Measurements from ENCODE around the gene AK2.
"Not testable (repeated sequence)": the region's sequence is repeated elsewhere in the genome, so short reads cannot be mapped to it uniquely, and the experiment has no call there.

Gene AK2

GRCh38 chr1:33045246-33045645 is 8.6 kb upstream of the AK2 start:
- Histone ChIP-seq H3K4me1 (ENCODE audit: insufficient read depth, low read length) (no peaks in the 10 kb centered on the region), H3K9ac (ENCODE audit: low read depth, low read length) (no peak overlapping the region)

DNA sequence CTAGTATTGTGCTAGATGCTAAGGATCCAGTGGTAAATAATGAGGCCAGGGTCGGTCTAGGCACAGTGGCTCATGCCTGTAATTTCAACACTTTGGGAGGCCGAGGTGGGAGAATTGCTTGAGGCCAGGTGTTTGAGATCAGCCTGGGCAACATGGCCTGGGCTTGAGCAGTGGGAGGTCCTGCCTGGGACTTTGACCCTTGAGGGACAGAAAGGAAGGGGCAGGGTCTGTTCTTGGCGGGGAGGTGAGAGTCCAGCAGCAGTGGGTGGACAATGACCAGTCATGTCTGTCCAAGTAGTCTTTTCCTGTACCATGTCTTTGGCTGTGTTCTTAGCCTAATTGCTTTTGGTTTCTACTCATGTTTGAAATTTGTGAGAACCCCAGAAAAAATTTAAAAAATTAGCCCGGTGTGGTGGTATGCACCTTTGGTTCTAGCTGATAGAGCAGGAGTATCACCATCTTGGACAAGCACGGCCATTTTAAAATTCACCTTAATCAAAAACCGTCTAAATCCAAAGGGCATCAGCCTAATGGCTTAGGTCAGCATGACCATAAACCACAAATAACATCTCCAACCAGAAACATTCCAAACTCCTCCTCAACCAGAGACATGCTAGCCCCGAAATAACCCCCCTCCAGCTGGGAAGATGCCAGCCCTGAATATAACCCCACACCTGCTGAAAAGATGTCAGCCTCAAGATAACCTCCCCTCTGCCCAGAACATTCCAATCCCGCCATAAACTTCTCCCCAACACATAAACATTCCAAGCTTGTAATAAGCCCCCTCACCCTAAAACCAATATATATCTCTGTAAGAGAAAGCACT is 6.8 kb upstream of the AK2 start:
- no peak overlapping the region for H3K9ac ChIP-seq (ENCODE audit: low read depth, low read length)
- no peaks in the 10 kb centered on the region for H3K36me3 ChIP-seq (ENCODE audit: insufficient read depth, low read length)
- no peaks in the 10 kb centered on the region for H3K4me1 ChIP-seq (ENCODE audit: insufficient read depth, low read length)
- H3K9me3 ChIP-seq (ENCODE audit: control insufficient read depth, insufficient read depth, low read length): no peaks in the 10 kb centered on the region

More at GRCh38 chr1:33045246-33045645, 8.6 kb upstream of the AK2 start:
- H3K36me3 ChIP-seq (ENCODE audit: insufficient read depth, low read length): no peaks in the 10 kb centered on the region
- H3K9me3 ChIP-seq (ENCODE audit: control insufficient read depth, insufficient read depth, low read length): no peaks in the 10 kb centered on the region; the same call in 1 of the 2 replicates

GRCh38 chr1:33042831-33043230 is 6.1 kb upstream of the AK2 start:
- H3K9me3 ChIP-seq (ENCODE audit: control insufficient read depth, insufficient read depth, low read length): no peaks in the 10 kb centered on the region
- H3K36me3 ChIP-seq (ENCODE audit: insufficient read depth, low read length): no peaks in the 10 kb centered on the region
- no peak overlapping the region for H3K9ac ChIP-seq (ENCODE audit: low read depth, low read length)
- H3K4me1 ChIP-seq (ENCODE audit: insufficient read depth, low read length): no peaks in the 10 kb centered on the region

- H3K9ac ChIP-seq (ENCODE audit: low read depth, low read length): no peak overlapping the region
- no peaks in the 10 kb centered on the region; the same call in 1 of the 2 replicates for H3K4me1 ChIP-seq (ENCODE audit: insufficient read depth, low read length)
- H3K36me3 ChIP-seq (ENCODE audit: insufficient read depth, low read length): no peaks in the 10 kb centered on the region
- H3K9me3 ChIP-seq (ENCODE audit: control insufficient read depth, insufficient read depth, low read length): no peaks in the 10 kb centered on the region
Observed at GRCh38 chr1:33041026-33041425, 4.3 kb upstream of the AK2 start.

DNA sequence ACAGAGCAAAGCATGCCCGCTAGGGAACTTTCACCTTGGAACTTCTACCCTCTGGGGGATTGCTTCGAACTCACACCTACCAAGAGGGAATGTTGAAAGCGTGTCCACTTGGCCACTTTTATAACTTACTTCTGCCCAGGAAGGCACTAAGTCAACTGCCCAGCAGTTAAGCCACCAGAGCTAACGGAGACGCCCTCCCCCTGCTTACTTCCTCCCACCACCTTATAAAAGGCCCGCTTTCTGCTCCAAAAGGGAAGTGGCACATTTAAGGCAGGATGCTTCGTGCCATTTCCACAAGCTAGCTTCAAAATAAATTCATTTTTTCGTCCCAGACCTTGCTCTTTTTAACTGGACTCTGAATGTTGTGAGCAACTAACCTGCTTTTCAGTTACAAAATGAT is 3.2 kb upstream of the AK2 start:
- Histone ChIP-seq H3K4me1 (ENCODE audit: insufficient read depth, low read length) (peaks cover 4% of the 10 kb centered on the region), H3K9me3 (ENCODE audit: control insufficient read depth, insufficient read depth, low read length) (no peaks in the 10 kb centered on the region), H3K9ac (ENCODE audit: low read depth, low read length) (no peak overlapping the region), H3K36me3 (ENCODE audit: insufficient read depth, low read length) (no peaks in the 10 kb centered on the region)

- Histone ChIP-seq H3K36me3 (ENCODE audit: insufficient read depth, low read length) (0 out of 2 replicates have a peak, but pooled peaks cover 6% of the 10 kb centered on the region), H3K4me1 (ENCODE audit: insufficient read depth, low read length) (peaks cover 4% of the 10 kb centered on the region), H3K9ac (ENCODE audit: low read depth, low read length) (peak overlapping the region; percentile 77), H3K9me3 (ENCODE audit: control insufficient read depth, insufficient read depth, low read length) (no peaks in the 10 kb centered on the region)
Observed at GRCh38 chr1:33036051-33036525, 595 bp downstream of the AK2 start.

GRCh38 chr1:33032126-33032869 is 4.4 kb downstream of the AK2 start:
- no peak overlapping the region for H3K9ac ChIP-seq (ENCODE audit: low read depth, low read length)
- peaks cover 4% of the 10 kb centered on the region for H3K4me1 ChIP-seq (ENCODE audit: insufficient read depth, low read length)
- no peaks in the 10 kb centered on the region for H3K9me3 ChIP-seq (ENCODE audit: control insufficient read depth, insufficient read depth, low read length)
- 0 out of 2 replicates have a peak, but pooled peaks cover 6% of the 10 kb centered on the region for H3K36me3 ChIP-seq (ENCODE audit: insufficient read depth, low read length)

DNA sequence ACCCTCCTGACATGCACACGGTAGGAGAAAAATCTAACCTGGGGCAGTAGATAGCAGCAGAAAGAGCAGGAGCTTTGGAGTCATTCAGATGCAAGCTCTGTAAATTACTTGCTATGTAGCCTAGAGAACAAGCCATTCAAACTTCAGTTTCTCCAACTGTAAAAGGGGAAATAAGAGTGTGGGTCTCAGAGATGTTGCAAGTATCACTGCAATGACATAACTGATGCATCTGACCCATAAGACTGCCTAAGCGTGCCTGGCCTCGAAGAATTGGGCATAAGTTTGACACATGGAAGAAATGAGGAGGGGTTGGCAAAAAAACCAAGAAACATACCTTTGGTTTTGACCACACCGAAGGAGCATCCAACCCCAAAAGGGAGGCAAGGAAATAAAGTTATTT is 5.2 kb downstream of the AK2 start:
- H3K9me3 ChIP-seq (ENCODE audit: control insufficient read depth, insufficient read depth, low read length): no peaks in the 10 kb centered on the region
- no peak overlapping the region for H3K9ac ChIP-seq (ENCODE audit: low read depth, low read length)
- H3K36me3 ChIP-seq (ENCODE audit: insufficient read depth, low read length): 0 out of 2 replicates have a peak, but pooled peaks cover 6% of the 10 kb centered on the region
- peaks cover 4% of the 10 kb centered on the region for H3K4me1 ChIP-seq (ENCODE audit: insufficient read depth, low read length)

- peaks cover 4% of the 10 kb centered on the region for H3K4me1 ChIP-seq (ENCODE audit: insufficient read depth, low read length)
- no peaks in the 10 kb centered on the region for H3K9me3 ChIP-seq (ENCODE audit: control insufficient read depth, insufficient read depth, low read length)
- H3K36me3 ChIP-seq (ENCODE audit: insufficient read depth, low read length): 0 out of 2 replicates have a peak, but pooled peaks cover 6% of the 10 kb centered on the region
- H3K9ac ChIP-seq (ENCODE audit: low read depth, low read length): no peak overlapping the region
Observed at GRCh38 chr1:33030575-33030974, 6.1 kb downstream of the AK2 start.

GRCh38 chr1:33029921-33030320 is 6.8 kb downstream of the AK2 start:
- Histone ChIP-seq H3K9ac (ENCODE audit: low read depth, low read length) (no peak overlapping the region), H3K36me3 (ENCODE audit: insufficient read depth, low read length) (0 out of 2 replicates have a peak, but pooled peaks cover 6% of the 10 kb centered on the region), H3K4me1 (ENCODE audit: insufficient read depth, low read length) (no peaks in the 10 kb centered on the region; the same call in 1 of the 2 replicates), H3K9me3 (ENCODE audit: control insufficient read depth, insufficient read depth, low read length) (no peaks in the 10 kb centered on the region)

GRCh38 chr1:33029209-33029608 is 7.5 kb downstream of the AK2 start:
- Histone ChIP-seq H3K9ac (ENCODE audit: low read depth, low read length) (no peak overlapping the region), H3K36me3 (ENCODE audit: insufficient read depth, low read length) (0 out of 2 replicates have a peak, but pooled peaks cover 3% of the 10 kb centered on the region)

GRCh38 chr1:33025761-33026160 is 10.9 kb downstream of the AK2 start:
- H3K36me3 ChIP-seq (ENCODE audit: insufficient read depth, low read length): peaks cover 7% of the 10 kb centered on the region
- no peaks in the 10 kb centered on the region; the same call in 1 of the 2 replicates for H3K4me1 ChIP-seq (ENCODE audit: insufficient read depth, low read length)
- H3K9me3 ChIP-seq (ENCODE audit: control insufficient read depth, insufficient read depth, low read length): no peaks in the 10 kb centered on the region
- H3K9ac ChIP-seq (ENCODE audit: low read depth, low read length): no peak overlapping the region

More at GRCh38 chr1:33029209-33029608, 7.5 kb downstream of the AK2 start:
- Histone ChIP-seq H3K9me3 (ENCODE audit: control insufficient read depth, insufficient read depth, low read length) (no peaks in the 10 kb centered on the region), H3K4me1 (ENCODE audit: insufficient read depth, low read length) (no peaks in the 10 kb centered on the region; the same call in 1 of the 2 replicates)

GRCh38 chr1:33025180-33025569 is 11.5 kb downstream of the AK2 start:
- Histone ChIP-seq H3K36me3 (ENCODE audit: insufficient read depth, low read length) (peaks cover 7% of the 10 kb centered on the region), H3K9me3 (ENCODE audit: control insufficient read depth, insufficient read depth, low read length) (no peaks in the 10 kb centered on the region), H3K9ac (ENCODE audit: low read depth, low read length) (no peak overlapping the region), H3K4me1 (ENCODE audit: insufficient read depth, low read length) (peaks cover 4% of the 10 kb centered on the region; the same call in 1 of the 2 replicates)

- not testable (repeated sequence) for H3K9me3 ChIP-seq (ENCODE audit: control insufficient read depth, insufficient read depth, low read length); H3K4me1 ChIP-seq (ENCODE audit: insufficient read depth, low read length); H3K9ac ChIP-seq (ENCODE audit: low read depth, low read length); H3K36me3 ChIP-seq (ENCODE audit: insufficient read depth, low read length)
Observed at GRCh38 chr1:33024430-33025179, 12.1 kb downstream of the AK2 start.
